NCI-H1048 (cell line): ENCODE measurements around the gene RALGPS1.

ENCODE experiments used
- DNase-seq: peaks from one replicate; lab custom pipeline; 2025; lab: John Stamatoyannopoulos, UW

The RALGPS1 gene

DNA sequence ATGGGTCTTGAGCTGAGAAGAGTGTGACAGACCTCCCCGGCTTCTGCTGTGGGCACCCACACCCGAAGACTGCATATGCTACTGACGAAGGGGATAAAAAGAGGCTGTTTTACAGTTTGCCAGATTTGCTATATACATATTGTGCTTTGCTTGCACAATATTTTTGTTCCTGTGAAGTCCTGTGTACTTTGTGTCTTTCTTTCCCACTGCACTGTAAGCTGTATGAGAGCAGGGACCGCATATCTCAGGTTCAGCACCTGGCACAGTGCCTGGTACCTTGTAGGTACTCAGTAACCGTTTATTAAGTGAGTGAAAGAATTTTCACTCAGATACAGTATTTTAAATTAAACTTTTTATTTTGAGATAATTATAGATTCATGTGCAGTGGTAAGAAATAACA lies 341.7 kb downstream of the RALGPS1 start:
- DNase-seq = no peak

DNA sequence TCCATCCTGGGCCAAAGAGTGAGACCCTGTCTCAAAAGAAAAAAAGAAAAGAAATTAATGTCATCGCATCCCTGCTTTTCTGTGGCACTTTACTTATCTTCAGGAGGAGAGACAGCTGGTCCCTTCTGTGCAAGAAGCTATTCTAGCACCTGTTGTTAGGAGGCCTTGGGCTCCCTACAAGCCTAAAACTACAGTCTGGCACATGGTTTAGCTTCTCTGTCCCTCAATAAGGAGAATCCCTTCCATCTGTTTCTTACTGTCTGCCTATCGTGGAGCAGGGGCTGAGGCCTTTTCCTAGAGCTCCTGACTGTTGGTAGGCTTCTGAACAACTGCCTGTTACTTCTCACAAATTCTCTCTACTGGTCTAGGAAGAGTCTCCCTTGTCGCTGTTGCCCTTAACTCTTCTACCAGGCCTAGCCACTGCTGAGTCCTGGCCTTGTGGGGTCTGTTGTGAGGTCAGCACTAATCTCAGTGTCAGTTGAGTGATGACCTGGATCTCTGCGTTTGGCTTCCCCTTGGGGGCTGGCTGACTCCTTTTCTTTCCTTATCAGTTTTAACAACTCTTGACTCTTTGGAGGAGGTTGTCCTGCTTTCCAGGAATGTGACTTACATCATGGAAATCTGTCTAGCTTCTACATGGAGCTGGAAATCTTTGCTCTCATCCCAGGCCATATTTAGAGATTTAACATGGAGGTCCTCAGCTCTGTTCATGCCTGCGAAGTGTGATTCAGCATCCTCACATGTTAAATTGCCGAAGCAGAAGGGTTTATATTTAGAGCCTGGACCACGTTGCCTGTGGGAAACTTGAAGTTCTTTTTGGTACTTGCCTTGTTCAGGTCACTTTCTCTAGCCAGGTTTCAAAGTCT lies 344.3 kb downstream of the RALGPS1 start:
- no peak for DNase-seq

GRCh38 chr9:127262602-127263001 lies 348.0 kb downstream of the RALGPS1 start:
- no peak for DNase-seq

- no peak for DNase-seq
These were observed 348.7 kb downstream of the RALGPS1 start for GRCh38 chr9:127263237-127263636.

DNA sequence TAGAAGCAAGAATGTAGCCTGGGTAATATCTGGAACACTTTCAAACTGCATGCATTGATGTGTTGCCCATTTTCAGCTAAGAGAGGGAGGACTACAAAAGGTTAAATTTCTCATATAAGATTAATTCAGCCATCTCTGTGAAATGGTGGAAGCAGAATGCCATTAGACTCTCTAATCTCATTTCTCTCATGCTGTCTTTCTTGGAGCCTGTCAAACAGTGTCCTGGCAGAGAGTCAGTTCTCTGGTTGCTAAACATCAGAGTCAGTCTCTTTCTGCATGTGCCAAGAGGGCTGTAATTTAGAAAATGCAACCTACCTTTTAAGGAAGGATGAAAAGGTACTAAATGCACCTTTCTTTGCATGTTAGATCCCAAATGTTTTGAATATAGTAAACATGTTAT lies 349.1 kb downstream of the RALGPS1 start:
- DNase-seq = no peak

- DNase-seq = no peak
These were observed 350.1 kb downstream of the RALGPS1 start, which contains the start of gene GARNL3 for GRCh38 chr9:127264462-127265219. TSS of gene GARNL3 (plus strand) at chr9:127264774. CDS start at chr9:127264878, 104 bp downstream.

GRCh38 chr9:127267793-127268525 lies 353.4 kb downstream of the RALGPS1 start:
- DNase-seq = no peak

DNA sequence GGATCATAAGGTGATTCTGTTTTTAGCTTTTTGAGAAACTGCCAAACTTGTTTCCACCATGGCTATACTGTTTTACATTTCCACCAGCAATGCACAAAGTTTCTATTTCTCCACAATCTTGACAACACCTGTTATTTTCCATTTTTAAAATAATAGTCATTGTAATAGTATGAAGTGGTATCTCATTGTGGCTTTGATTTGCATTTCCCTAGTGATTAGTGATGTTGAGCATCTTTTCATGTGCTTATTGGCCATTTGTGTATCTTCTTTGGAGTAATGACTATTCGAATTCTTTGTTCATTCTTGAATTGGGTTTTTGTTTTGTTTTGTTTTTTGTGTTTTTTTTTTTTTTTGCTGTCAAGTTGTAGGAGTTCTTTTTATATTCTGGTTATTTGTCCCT lies 354.9 kb downstream of the RALGPS1 start:
- no peak for DNase-seq
